Ishikawa (cell line): ENCODE data around the gene CD99L2.

Experiments used
- CEBPB ChIP-seq: IDR thresholded peaks from 2 replicates; pipeline ENCODE4 v1.6.1; 2012
- CREB1 ChIP-seq: IDR thresholded peaks from 2 replicates; pipeline ENCODE4 v1.6.1; 2012; ENCODE audit warnings: low read depth
- EGR1 ChIP-seq: IDR thresholded peaks from 2 replicates; pipeline ENCODE4 v1.6.1; 2012
- EP300 ChIP-seq: IDR thresholded peaks from 2 replicates; pipeline ENCODE4 v1.6.1; 2012; ENCODE audit warnings: borderline replicate concordance
- FOXM1 ChIP-seq: IDR thresholded peaks from 2 replicates; pipeline ENCODE4 v1.6.1; 2012; ENCODE audit warnings: low read depth, borderline replicate concordance
- NFIC ChIP-seq: IDR thresholded peaks from 2 replicates; pipeline ENCODE4 v1.6.1; 2012
- RAD21 ChIP-seq: IDR thresholded peaks from 2 replicates; pipeline ENCODE4 v1.6.1; 2012; ENCODE audit warnings: low read depth
- TAF1 ChIP-seq: IDR thresholded peaks from 2 replicates; pipeline ENCODE4 v1.6.1; 2012; ENCODE audit warnings: low read depth, mild to moderate bottlenecking
- TCF12 ChIP-seq: IDR thresholded peaks from 2 replicates; pipeline ENCODE4 v1.6.1; 2012; ENCODE audit warnings: low read depth
- TEAD4 ChIP-seq: IDR thresholded peaks from 2 replicates; pipeline ENCODE4 v1.6.1; 2012
- YY1 ChIP-seq: IDR thresholded peaks from 2 replicates; pipeline ENCODE4 v1.6.1; 2012; ENCODE audit warnings: low read depth
- ZBTB7A ChIP-seq: IDR thresholded peaks from 2 replicates; pipeline ENCODE4 v1.6.1; 2012; ENCODE audit warnings: low read depth
- TF ChIP-seq, protein P1 (sequence below): IDR thresholded peaks from 2 replicates; pipeline ENCODE4 v1.6.1; 2012
- TF ChIP-seq, protein P2 (sequence below): IDR thresholded peaks from 2 replicates; pipeline ENCODE4 v1.6.1; 2012; ENCODE audit warnings: low read depth, mild to moderate bottlenecking
- TF ChIP-seq, protein P3 (sequence below): IDR thresholded peaks from 2 replicates; pipeline ENCODE4 v1.6.1; 2012

Gene CD99L2

DNA sequence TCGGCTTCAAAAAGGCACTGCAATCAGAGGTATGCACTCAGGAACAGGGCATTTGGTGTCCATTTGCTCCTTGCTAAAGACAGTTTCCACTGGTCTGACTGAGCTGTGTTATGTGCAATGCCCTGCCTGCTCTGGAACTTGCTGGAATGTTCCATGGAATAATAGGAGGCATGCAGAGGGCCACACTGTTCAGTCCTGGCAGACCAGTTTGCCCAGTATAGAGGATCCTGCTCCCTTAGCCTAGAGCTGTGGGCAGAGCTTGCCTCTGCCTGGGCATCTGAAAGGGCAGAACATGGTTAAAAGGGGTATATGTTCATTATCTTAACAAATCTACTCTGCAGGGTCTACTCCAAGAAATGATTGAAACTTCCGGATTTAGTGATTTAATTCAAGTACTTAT, 27.8 kb upstream of the CD99L2 start:
- TF ChIP-seq TEAD4 (no peak), YY1 (no peak), TAF1 (no peak), CEBPB (no peak), RAD21 (no peak), NFIC (no peak), EGR1 (no peak), FOXM1 (no peak), CREB1 (no peak), ZBTB7A (no peak), TCF12 (no peak), EP300 (no peak)
- TF ChIP-seq, protein P1, sequence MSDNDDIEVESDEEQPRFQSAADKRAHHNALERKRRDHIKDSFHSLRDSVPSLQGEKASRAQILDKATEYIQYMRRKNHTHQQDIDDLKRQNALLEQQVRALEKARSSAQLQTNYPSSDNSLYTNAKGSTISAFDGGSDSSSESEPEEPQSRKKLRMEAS: no peak
- TF ChIP-seq, protein P2, sequence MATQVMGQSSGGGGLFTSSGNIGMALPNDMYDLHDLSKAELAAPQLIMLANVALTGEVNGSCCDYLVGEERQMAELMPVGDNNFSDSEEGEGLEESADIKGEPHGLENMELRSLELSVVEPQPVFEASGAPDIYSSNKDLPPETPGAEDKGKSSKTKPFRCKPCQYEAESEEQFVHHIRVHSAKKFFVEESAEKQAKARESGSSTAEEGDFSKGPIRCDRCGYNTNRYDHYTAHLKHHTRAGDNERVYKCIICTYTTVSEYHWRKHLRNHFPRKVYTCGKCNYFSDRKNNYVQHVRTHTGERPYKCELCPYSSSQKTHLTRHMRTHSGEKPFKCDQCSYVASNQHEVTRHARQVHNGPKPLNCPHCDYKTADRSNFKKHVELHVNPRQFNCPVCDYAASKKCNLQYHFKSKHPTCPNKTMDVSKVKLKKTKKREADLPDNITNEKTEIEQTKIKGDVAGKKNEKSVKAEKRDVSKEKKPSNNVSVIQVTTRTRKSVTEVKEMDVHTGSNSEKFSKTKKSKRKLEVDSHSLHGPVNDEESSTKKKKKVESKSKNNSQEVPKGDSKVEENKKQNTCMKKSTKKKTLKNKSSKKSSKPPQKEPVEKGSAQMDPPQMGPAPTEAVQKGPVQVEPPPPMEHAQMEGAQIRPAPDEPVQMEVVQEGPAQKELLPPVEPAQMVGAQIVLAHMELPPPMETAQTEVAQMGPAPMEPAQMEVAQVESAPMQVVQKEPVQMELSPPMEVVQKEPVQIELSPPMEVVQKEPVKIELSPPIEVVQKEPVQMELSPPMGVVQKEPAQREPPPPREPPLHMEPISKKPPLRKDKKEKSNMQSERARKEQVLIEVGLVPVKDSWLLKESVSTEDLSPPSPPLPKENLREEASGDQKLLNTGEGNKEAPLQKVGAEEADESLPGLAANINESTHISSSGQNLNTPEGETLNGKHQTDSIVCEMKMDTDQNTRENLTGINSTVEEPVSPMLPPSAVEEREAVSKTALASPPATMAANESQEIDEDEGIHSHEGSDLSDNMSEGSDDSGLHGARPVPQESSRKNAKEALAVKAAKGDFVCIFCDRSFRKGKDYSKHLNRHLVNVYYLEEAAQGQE: no peak
- TF ChIP-seq, protein P3, sequence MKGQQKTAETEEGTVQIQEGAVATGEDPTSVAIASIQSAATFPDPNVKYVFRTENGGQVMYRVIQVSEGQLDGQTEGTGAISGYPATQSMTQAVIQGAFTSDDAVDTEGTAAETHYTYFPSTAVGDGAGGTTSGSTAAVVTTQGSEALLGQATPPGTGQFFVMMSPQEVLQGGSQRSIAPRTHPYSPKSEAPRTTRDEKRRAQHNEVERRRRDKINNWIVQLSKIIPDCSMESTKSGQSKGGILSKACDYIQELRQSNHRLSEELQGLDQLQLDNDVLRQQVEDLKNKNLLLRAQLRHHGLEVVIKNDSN: no peak

DNA sequence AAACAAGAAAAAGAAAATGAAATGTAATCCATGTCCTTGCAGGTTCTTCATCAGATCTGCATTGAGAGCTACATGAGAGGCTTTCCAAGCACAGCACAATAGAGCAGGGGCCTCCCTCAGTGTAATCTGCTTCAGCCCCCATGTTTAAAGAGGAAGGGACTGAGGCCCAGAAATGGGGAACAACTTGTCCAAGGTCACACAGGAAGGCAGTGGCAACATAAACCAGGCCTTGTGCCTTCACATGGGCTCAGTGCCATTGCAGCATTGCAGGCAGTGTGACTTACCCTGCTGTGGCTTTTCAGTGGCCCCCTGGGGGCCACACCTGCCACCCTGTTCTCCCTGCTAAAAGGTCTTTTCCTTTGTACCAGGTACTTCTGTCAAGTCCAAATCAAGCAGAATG, 20.9 kb upstream of the CD99L2 start:
- TF ChIP-seq CREB1 (no peak), EGR1 (no peak), ZBTB7A (no peak), FOXM1 (no peak), TCF12 (no peak), TEAD4 (no peak), EP300 (no peak)
- TF ChIP-seq, protein P2: no peak
- TF ChIP-seq, protein P3: no peak
- TF ChIP-seq, protein P1: no peak

DNA sequence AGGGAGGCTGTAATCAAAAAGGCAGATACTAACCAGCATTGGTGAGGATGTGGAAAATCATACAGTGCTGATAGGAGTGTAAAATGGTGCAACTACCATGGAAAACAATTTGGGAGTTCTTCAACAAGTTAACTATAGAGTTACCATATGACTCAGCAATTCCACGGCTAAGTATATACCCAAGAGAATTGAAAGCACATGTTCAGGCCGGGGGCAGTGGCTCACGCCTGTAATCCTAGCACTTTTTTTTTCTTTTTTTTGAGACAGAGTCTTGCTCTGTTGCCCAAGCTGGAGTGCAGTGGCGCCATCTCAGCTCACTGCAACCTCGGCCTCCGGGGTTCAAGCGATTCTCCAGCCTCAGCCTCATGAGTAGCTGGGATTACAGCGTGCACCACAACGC, 15.0 kb upstream of the CD99L2 start:
- TF ChIP-seq EP300 (no peak), TCF12 (no peak), TAF1 (no peak), YY1 (no peak), TEAD4 (no peak), CREB1 (no peak)
- TF ChIP-seq, protein P2: no peak
- TF ChIP-seq, protein P3: no peak
- TF ChIP-seq, protein P1: no peak

DNA sequence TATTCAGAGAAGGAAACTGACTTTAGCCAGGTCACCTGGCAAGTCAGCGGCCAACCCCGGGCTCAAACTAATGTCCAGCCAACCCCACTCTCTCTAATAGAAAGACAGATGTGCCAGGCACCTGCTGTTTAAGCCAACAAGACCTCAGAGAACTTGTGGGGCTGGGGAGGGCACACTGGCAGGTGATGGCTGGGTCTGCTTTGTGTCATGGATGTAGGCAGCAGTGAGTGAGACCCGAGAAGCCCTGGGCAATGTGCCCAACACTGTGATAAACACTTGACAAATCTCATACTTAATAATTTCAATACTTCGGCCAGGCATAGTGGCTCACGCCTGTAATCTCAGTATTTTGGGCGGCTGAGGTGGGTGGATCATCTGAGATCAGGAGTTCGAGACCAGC, 9.0 kb upstream of the CD99L2 start:
- TF ChIP-seq CEBPB: no peak
- TF ChIP-seq EP300: no peak
- TF ChIP-seq TEAD4: no peak
- TF ChIP-seq, protein P1: no peak
- TF ChIP-seq, protein P3: no peak
- no peak for TF ChIP-seq FOXM1
- TF ChIP-seq CREB1: no peak
- TF ChIP-seq RAD21: no peak
- TF ChIP-seq, protein P2: no peak
- TF ChIP-seq TAF1: no peak
- TF ChIP-seq ZBTB7A: no peak
